Activated CD8-positive, alpha-beta T cell treated with anti-CD3 and anti-CD28 coated beads for 36 hours (primary cell): ENCODE results near the gene ARHGAP26. TPM values are rescaled to one million over a fixed set of nuclear protein-coding genes. Genes with fewer than 3 reads are reported as not detected.

Experiments used
- ATAC-seq: fragments of 200-7000 bp; cut with Tn5 transposase; one replicate; pipeline ENCODE4 v1.10.0; 2021; ENCODE audit warnings: mild to moderate bottlenecking, moderate library complexity
- CTCF ChIA-PET: fragments of 350-600 bp; sonication (Branson Sonifier 250); formaldehyde crosslinking; loops from one replicate; lab custom pipeline; 2021; ENCODE audit warnings: antibody characterized with exemption; lab: Charles Lee
- POLR2A ChIA-PET: fragments of 350-600 bp; sonication (Branson Sonifier 250); formaldehyde crosslinking; loops from one replicate; lab custom pipeline; 2021; ENCODE audit warnings: antibody characterized with exemption; lab: Charles Lee
- DNase-seq: peaks from one replicate; pipeline ENCODE4 v3.0.0-alpha.2; 2020
- H3K27ac Mint-ChIP-seq: one replicate; pipeline ENCODE4 v1.8.0; 2021; ENCODE audit warnings: mild to moderate bottlenecking, mixed read lengths
- H3K27me3 Mint-ChIP-seq: one replicate; pipeline ENCODE4 v1.8.0; 2021; ENCODE audit warnings: mixed read lengths
- H3K36me3 Mint-ChIP-seq: one replicate; pipeline ENCODE4 v1.8.0; 2021; ENCODE audit warnings: low read depth, mixed read lengths
- H3K4me1 Mint-ChIP-seq: one replicate; pipeline ENCODE4 v1.8.0; 2021; ENCODE audit warnings: low read depth, mixed read lengths
- H3K4me3 Mint-ChIP-seq: one replicate; pipeline ENCODE4 v1.8.0; 2021; ENCODE audit warnings: mild to moderate bottlenecking, moderate library complexity, mixed read lengths
- H3K9me3 Mint-ChIP-seq: one replicate; pipeline ENCODE4 v1.8.0; 2021; ENCODE audit warnings: mixed read lengths
- intact Hi-C: fragments of 100-400 bp; cut with micrococcal nuclease; formaldehyde crosslinking; loops from one replicate; pipeline ENCODE4 v1.10.0; 2022
- total RNA-seq, 2 experiments: library from RNA; stranded (reverse); gene quantifications; one replicate each; pipeline ENCODE4 v1.2.3, GENCODE V29; 2021
- TF ChIP-seq, protein P1 (sequence below): fragments of 200-600 bp; IDR thresholded peaks from one replicate; pipeline ENCODE4 v1.8.0; 2022; ENCODE audit warnings: antibody characterized with exemption, mild to moderate bottlenecking

ARHGAP26 gene
- total RNA-seq, 2 experiments from 2014 or later: 12.7 to 18.0 TPM

DNA sequence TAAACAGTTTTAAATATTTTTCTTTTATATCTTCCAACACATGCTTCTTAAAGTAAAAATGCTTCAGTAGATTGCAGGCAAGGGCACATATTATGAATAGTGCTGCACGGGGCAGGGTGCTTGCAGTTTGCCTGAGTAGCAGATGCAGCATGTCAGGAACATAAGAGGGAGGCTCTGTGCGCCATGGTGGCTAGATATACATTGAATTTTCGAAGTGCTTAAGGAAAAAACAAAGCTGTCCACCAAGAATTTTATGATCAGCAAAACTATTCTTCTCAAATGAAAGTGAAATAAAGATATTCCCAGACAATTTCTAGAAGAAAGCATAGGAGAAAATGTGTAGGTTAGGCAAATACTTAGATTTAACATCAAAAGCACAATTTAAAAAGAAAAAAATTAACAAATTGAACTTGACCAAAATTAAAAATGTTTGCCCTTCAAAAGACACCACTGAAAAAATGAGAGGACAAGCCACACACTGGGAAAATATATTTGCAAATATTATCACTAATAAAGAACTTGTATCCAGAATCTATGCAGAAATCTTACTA is 420.2 kb downstream of the ARHGAP26 start:
- Mint-ChIP-seq H3K27me3 (no peaks in the 10 kb centered on the region), H3K4me1 (peaks cover 30% of the 10 kb centered on the region), H3K9me3 (peaks cover 4% of the 10 kb centered on the region), H3K36me3 (peaks cover 22% of the 10 kb centered on the region), H3K27ac (no peak overlapping the region), H3K4me3 (no peak overlapping the region)
- TF ChIP-seq, protein P1, sequence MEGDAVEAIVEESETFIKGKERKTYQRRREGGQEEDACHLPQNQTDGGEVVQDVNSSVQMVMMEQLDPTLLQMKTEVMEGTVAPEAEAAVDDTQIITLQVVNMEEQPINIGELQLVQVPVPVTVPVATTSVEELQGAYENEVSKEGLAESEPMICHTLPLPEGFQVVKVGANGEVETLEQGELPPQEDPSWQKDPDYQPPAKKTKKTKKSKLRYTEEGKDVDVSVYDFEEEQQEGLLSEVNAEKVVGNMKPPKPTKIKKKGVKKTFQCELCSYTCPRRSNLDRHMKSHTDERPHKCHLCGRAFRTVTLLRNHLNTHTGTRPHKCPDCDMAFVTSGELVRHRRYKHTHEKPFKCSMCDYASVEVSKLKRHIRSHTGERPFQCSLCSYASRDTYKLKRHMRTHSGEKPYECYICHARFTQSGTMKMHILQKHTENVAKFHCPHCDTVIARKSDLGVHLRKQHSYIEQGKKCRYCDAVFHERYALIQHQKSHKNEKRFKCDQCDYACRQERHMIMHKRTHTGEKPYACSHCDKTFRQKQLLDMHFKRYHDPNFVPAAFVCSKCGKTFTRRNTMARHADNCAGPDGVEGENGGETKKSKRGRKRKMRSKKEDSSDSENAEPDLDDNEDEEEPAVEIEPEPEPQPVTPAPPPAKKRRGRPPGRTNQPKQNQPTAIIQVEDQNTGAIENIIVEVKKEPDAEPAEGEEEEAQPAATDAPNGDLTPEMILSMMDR: no peak
- intact Hi-C loops: no loop called here
- ChIA-PET POLR2A (interaction anchor here (0.8 to 0.9 kb wide), 2 partner anchors 21 to 37 kb away, joined by 3 read pairs; no protein-coding TSS in a partner anchor), CTCF (interaction anchor here (1.2 kb wide), 1 partner anchor 31 kb away, joined by 3 read pairs; no protein-coding TSS in a partner anchor)
- DNase-seq (no peak), ATAC-seq (no peak)

DNA sequence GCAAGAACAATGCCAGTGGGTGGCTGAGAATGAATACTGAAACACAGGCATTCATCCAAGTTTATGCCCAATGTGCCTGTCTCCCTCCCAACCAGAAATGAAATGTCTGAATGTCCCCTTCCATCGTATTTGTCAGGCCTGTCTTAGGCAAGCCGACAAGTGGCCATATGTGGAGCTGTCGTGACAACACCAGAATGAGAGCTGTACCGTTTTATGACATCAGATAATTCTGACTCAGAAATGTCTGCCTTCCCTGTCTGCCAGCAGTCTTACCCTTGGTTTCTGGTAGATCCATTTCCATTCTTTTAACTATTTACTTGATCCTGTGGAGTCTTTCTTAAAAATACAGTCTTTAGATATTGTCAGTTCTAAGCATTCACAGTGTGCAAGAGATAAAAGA is 421.5 kb downstream of the ARHGAP26 start:
- Mint-ChIP-seq H3K36me3 (peaks cover 24% of the 10 kb centered on the region), H3K9me3 (peaks cover 4% of the 10 kb centered on the region), H3K4me1 (peaks cover 28% of the 10 kb centered on the region), H3K4me3 (no peak overlapping the region), H3K27me3 (no peaks in the 10 kb centered on the region), H3K27ac (no peak overlapping the region)
- no peak for ATAC-seq
- ChIA-PET CTCF (no interaction called here), POLR2A (no interaction called here)
- DNase-seq: no peak
- TF ChIP-seq, protein P1: no peak
- intact Hi-C loops: no loop called here

DNA sequence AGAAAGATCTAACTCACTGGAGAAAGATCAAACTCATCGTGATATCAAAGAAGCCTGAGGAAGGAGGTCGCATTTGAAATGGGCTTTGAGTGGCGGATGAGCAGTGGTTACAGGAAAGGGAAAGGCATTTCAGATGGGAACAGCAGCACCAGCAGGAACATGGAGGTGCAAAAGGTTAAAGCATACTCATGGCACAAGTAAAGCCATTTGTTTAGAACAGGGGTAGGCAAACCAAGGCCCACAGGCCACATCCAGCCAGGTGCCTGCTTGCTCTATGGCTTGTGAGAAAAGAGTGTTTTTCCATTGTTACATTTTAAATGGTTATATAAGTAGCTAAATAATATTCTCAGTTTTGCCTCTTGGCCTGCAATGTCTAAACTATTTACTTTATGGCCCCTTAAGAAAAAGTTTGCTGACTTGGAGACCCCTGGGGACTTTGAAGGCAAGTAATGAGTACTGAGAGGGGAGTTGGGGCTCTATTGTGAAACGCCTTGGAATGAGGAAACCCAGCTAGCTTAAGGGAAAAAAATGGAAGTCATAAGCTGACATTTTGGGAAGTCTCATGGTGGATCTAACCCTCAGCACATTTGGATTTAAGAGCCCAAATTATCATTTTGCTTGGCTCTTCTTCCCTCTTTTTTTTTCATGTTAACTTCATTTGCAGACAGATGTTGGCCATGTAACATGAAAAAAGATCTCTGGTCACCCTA is 422.2 kb downstream of the ARHGAP26 start:
- TF ChIP-seq, protein P1: no peak
- Mint-ChIP-seq H3K27me3 (no peaks in the 10 kb centered on the region), H3K9me3 (peaks cover 8% of the 10 kb centered on the region), H3K36me3 (peaks cover 27% of the 10 kb centered on the region), H3K4me1 (peaks cover 29% of the 10 kb centered on the region), H3K4me3 (no peak overlapping the region), H3K27ac (no peak overlapping the region)
- ChIA-PET CTCF (interaction anchor here (0.9 kb wide), 1 partner anchor 180 kb away, joined by 3 read pairs; no protein-coding TSS in a partner anchor), POLR2A (no interaction called here)
- DNase-seq (no peak), ATAC-seq (no peak)
- intact Hi-C loops: no loop called here

DNA sequence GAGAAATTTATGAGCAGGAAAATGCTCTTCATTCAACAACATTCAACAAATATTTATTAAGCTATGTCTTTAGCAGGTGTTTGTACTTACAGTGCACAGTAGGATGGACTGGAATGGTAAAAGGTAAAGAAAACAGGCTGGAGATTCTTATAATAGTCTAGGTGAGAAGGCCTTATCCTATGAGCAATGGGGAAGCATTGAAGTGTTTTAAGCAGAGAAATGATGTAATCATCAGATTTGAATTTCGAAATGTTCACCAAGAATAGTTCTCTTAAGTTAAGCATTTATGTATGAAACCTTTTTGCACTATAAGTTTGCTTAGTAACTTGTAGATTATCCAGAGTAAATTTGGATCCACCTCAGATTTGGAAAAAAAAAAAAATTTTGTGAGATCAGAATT is 424.0 kb downstream of the ARHGAP26 start:
- Mint-ChIP-seq H3K27ac (no peak overlapping the region), H3K27me3 (no peaks in the 10 kb centered on the region), H3K4me1 (peaks cover 18% of the 10 kb centered on the region), H3K4me3 (no peak overlapping the region), H3K36me3 (peaks cover 30% of the 10 kb centered on the region), H3K9me3 (peaks cover 14% of the 10 kb centered on the region)
- ChIA-PET POLR2A (interaction anchor here (0.6 kb wide), 1 partner anchor 223 kb away, joined by 3 read pairs; no protein-coding TSS in a partner anchor), CTCF (no interaction called here)
- intact Hi-C loops: no loop called here
- TF ChIP-seq, protein P1: no peak
- DNase-seq (no peak), ATAC-seq (no peak)

DNA sequence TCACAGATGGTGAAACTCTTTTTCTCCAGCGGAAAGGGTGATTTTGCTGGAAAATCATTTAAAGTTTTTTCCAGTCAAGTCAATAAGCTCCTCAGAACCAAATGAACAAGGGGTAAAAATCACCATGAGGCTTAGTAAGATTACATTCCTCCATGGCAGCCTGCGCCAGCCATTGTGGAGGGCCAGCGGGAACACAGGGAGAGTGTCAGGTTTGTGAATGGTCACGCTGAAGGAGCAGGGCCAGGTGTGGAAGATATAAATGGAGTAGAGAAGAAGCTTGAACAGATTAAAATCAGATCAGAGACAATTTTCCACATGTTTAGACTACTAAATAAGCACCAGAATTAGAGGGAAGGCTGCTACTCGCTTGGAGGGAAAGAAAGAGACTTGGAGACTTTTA is 424.5 kb downstream of the ARHGAP26 start:
- H3K4me3 Mint-ChIP-seq: no peak overlapping the region
- TF ChIP-seq, protein P1: no peak
- peaks cover 14% of the 10 kb centered on the region for H3K9me3 Mint-ChIP-seq
- DNase-seq: no peak
- CTCF ChIA-PET: interaction anchor here (0.9 to 1.7 kb wide), 2 partner anchors 19 to 53 kb away, joined by 3 read pairs; no protein-coding TSS in a partner anchor
- H3K4me1 Mint-ChIP-seq: peaks cover 18% of the 10 kb centered on the region
- H3K27me3 Mint-ChIP-seq: no peaks in the 10 kb centered on the region
- POLR2A ChIA-PET: interaction anchor here (0.6 to 1.4 kb wide), 3 partner anchors 11 to 223 kb away, joined by 3 to 4 read pairs (median 3); no protein-coding TSS in a partner anchor
- peaks cover 30% of the 10 kb centered on the region for H3K36me3 Mint-ChIP-seq
- no peak overlapping the region for H3K27ac Mint-ChIP-seq
- no peak for ATAC-seq
- intact Hi-C loops: no loop called here
